Measurements from ENCODE around the gene SLC6A2. TPM values are rescaled to one million over a fixed set of nuclear protein-coding genes. Genes with fewer than 3 reads are reported as not detected.

Gene SLC6A2
- total and polyA plus RNA-seq, 2 of the 13 experiments (the other 11 are each of a cell fraction or from before 2014, with no cell fraction given): 0.62 to 0.66 TPM

- TF ChIP-seq, protein P1, sequence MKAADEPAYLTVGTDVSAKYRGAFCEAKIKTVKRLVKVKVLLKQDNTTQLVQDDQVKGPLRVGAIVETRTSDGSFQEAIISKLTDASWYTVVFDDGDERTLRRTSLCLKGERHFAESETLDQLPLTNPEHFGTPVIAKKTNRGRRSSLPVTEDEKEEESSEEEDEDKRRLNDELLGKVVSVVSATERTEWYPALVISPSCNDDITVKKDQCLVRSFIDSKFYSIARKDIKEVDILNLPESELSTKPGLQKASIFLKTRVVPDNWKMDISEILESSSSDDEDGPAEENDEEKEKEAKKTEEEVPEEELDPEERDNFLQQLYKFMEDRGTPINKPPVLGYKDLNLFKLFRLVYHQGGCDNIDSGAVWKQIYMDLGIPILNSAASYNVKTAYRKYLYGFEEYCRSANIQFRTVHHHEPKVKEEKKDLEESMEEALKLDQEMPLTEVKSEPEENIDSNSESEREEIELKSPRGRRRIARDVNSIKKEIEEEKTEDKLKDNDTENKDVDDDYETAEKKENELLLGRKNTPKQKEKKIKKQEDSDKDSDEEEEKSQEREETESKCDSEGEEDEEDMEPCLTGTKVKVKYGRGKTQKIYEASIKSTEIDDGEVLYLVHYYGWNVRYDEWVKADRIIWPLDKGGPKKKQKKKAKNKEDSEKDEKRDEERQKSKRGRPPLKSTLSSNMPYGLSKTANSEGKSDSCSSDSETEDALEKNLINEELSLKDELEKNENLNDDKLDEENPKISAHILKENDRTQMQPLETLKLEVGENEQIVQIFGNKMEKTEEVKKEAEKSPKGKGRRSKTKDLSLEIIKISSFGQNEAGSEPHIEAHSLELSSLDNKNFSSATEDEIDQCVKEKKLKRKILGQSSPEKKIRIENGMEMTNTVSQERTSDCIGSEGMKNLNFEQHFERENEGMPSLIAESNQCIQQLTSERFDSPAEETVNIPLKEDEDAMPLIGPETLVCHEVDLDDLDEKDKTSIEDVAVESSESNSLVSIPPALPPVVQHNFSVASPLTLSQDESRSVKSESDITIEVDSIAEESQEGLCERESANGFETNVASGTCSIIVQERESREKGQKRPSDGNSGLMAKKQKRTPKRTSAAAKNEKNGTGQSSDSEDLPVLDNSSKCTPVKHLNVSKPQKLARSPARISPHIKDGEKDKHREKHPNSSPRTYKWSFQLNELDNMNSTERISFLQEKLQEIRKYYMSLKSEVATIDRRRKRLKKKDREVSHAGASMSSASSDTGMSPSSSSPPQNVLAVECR (CRISPR knock-in tag; IDR thresholded peaks at IDR 0.05; ENCODE audit: borderline replicate concordance): no peak
- TF ChIP-seq, protein P2, sequence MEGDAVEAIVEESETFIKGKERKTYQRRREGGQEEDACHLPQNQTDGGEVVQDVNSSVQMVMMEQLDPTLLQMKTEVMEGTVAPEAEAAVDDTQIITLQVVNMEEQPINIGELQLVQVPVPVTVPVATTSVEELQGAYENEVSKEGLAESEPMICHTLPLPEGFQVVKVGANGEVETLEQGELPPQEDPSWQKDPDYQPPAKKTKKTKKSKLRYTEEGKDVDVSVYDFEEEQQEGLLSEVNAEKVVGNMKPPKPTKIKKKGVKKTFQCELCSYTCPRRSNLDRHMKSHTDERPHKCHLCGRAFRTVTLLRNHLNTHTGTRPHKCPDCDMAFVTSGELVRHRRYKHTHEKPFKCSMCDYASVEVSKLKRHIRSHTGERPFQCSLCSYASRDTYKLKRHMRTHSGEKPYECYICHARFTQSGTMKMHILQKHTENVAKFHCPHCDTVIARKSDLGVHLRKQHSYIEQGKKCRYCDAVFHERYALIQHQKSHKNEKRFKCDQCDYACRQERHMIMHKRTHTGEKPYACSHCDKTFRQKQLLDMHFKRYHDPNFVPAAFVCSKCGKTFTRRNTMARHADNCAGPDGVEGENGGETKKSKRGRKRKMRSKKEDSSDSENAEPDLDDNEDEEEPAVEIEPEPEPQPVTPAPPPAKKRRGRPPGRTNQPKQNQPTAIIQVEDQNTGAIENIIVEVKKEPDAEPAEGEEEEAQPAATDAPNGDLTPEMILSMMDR (CRISPR knock-in tag; IDR thresholded peaks at IDR 0.05): peak; percentile 98
- TF ChIP-seq TBX2 (CRISPR knock-in tag; IDR thresholded peaks at IDR 0.05; ENCODE audit: borderline replicate concordance) (0 out of 2 replicates have a peak, but pooled peaks have one; percentile 28), TEAD2 (CRISPR knock-in tag; IDR thresholded peaks at IDR 0.05) (no peak), DMTF1 (CRISPR knock-in tag; IDR thresholded peaks at IDR 0.05) (no peak), ZNF562 (CRISPR knock-in tag; IDR thresholded peaks at IDR 0.05; ENCODE audit: borderline replicate concordance) (no peak), MXD4 (CRISPR knock-in tag; IDR thresholded peaks at IDR 0.05) (no peak), ZNF788 (CRISPR knock-in tag; IDR thresholded peaks at IDR 0.05; ENCODE audit: borderline replicate concordance) (peak; percentile 56; the same call in 1 of the 2 replicates), FOXC1 (CRISPR knock-in tag; IDR thresholded peaks at IDR 0.05; ENCODE audit: borderline replicate concordance) (no peak; the same call in 1 of the 2 replicates), ZNF350 (CRISPR knock-in tag; IDR thresholded peaks at IDR 0.05; ENCODE audit: borderline replicate concordance, low read depth) (0 out of 2 replicates have a peak, but pooled peaks have one; percentile 22), ZNF713 (CRISPR knock-in tag; IDR thresholded peaks at IDR 0.05) (no peak), TCF7 (IDR thresholded peaks at IDR 0.05; ENCODE audit: low read depth) (no peak), FOXA1 (IDR thresholded peaks at IDR 0.05) (no peak), FOXA1 (CRISPR knock-in tag; IDR thresholded peaks at IDR 0.05) (no peak), POGZ (CRISPR knock-in tag; IDR thresholded peaks at IDR 0.05) (peak; percentile 27; the same call in 1 of the 2 replicates)
- TF ChIP-seq, protein P3, sequence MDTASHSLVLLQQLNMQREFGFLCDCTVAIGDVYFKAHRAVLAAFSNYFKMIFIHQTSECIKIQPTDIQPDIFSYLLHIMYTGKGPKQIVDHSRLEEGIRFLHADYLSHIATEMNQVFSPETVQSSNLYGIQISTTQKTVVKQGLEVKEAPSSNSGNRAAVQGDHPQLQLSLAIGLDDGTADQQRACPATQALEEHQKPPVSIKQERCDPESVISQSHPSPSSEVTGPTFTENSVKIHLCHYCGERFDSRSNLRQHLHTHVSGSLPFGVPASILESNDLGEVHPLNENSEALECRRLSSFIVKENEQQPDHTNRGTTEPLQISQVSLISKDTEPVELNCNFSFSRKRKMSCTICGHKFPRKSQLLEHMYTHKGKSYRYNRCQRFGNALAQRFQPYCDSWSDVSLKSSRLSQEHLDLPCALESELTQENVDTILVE (CRISPR knock-in tag; IDR thresholded peaks at IDR 0.05): 0 out of 2 replicates have a peak, but pooled peaks have one; percentile 34
- TF ChIP-seq, protein P4, sequence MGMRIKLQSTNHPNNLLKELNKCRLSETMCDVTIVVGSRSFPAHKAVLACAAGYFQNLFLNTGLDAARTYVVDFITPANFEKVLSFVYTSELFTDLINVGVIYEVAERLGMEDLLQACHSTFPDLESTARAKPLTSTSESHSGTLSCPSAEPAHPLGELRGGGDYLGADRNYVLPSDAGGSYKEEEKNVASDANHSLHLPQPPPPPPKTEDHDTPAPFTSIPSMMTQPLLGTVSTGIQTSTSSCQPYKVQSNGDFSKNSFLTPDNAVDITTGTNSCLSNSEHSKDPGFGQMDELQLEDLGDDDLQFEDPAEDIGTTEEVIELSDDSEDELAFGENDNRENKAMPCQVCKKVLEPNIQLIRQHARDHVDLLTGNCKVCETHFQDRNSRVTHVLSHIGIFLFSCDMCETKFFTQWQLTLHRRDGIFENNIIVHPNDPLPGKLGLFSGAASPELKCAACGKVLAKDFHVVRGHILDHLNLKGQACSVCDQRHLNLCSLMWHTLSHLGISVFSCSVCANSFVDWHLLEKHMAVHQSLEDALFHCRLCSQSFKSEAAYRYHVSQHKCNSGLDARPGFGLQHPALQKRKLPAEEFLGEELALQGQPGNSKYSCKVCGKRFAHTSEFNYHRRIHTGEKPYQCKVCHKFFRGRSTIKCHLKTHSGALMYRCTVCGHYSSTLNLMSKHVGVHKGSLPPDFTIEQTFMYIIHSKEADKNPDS (CRISPR knock-in tag; IDR thresholded peaks at IDR 0.05): no peak
Measured at GRCh38 chr16:55701442-55702319, 45.9 kb downstream of the SLC6A2 start (continued).
